Caki2 (cell line): ENCODE results near the gene GPC5. TPM values are rescaled to one million over a fixed set of nuclear protein-coding genes. Genes with fewer than 3 reads are reported as not detected.
A peak's percentile ranks its signal among the peaks of the same experiment; 100 is the strongest.

Experiments
- DNase-seq: peaks from one replicate; pipeline ENCODE4 v3.0.0-alpha.2; 2015; ENCODE audit warnings: low read depth
- in situ Hi-C: cut with HindIII; loops from 2 replicates; pipeline ENCODE4 v1.10.0; 2016; ENCODE audit warnings: low sequenced_read_pairs, low pct_unique_long_range_greater_than_20kb, mixed read lengths
- total RNA-seq: library from RNA; depleted of rRNA; stranded (reverse); fragments of >200 nt; shearing (Covaris generic); gene quantifications from 2 replicates; pipeline ENCODE4 v1.2.3, GENCODE V29; 2014; ENCODE audit warnings: low replicate concordance

GPC5 gene
- total RNA-seq, 1 experiment from 2014 or later, result not detected

DNA sequence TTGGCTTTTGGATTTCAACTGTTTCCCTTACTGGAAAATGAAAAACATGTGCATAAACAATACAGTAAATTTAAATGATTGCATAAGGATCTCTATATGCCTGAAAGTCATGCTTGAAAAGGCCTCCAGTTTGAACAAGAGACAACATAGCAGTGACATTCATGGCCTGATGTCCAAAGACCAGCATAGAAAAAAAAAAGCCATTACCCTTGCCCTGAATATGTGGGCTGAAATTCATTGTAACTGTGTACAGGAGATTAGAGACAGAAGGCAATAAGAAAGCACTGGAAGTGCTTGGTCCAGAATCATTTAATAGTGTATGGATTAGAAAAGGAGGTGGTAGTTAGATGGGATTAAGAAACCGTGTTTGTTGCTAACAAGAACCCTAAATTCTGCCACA, 35.5 kb upstream of the GPC5 start:
- in situ Hi-C loops, result no loop called here
- no peak for DNase-seq

GRCh38 chr13:91368101-91368500, 30.3 kb upstream of the GPC5 start:
- DNase-seq, result no peak
- in situ Hi-C loops, result no loop called here

DNA sequence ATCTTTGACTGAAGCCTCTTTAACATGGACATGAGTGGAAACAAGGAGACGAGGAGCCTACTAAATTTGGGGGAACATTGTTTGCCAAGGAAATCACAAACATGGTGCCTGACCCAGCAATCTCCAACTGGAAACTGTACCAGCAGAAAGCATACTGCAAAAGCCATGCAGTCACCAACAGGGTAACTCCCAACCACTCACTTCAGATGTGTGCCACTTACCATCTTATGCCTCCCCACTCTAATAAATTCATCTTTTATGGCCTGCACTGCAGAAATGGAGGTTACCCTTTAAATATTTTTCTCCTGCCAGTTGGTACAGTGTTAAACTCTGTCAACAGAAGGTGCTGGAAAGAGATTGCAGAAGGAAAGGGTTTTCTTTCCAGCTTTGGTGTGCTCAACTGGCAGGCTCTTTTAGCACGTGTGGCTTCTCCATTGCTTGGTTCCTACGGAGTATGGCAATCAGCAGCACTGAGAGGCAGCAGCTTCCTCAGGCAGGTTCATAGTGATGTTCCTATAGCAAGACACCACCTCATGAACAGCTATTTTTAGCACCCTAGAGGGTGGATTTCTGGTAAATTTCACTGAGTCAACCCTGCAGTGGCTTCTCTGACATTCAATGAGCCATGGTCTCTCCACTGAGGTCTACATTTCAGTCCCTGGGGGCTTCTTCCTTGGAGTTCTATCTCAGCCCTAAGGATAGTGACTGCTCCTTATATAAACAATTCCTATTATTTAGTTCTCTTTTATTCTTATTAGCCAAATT, 29.6 kb upstream of the GPC5 start:
- no peak for DNase-seq
- in situ Hi-C loops, result no loop called here

GRCh38 chr13:91369441-91369831, 29.0 kb upstream of the GPC5 start:
- no peak for DNase-seq
- in situ Hi-C loops, result no loop called here

DNA sequence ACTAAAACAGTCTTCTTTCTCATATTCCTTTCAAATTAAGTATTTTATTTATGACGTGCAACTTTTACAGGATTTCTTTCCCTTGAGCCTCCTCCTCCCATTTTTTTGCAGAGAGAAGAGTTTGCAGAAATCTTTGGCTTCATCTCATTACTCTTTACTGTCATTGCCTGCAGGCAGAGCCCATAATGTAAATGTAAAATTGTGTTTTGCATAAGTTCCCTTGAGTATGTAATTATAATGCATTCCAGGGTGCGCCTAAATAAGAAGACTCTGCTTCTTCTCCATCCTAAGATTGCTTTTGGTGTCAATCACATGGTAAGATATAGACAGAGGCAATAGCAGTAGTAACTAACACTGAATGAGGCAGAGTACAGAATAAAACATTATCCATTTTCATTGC, 27.9 kb upstream of the GPC5 start:
- in situ Hi-C loops, result no loop called here
- DNase-seq, result no peak

- no peak for DNase-seq
- in situ Hi-C loops, result no loop called here
These were observed 25.5 kb upstream of the GPC5 start for GRCh38 chr13:91372911-91373310.

GRCh38 chr13:91375116-91375729, 23.2 kb upstream of the GPC5 start:
- no peak for DNase-seq
- in situ Hi-C loops, result no loop called here

- DNase-seq, result no peak
- in situ Hi-C loops, result no loop called here
These were observed 17.1 kb upstream of the GPC5 start for GRCh38 chr13:91381371-91381770.

GRCh38 chr13:91383836-91384235, 14.6 kb upstream of the GPC5 start:
- in situ Hi-C loops, result no loop called here
- no peak for DNase-seq

- no peak for DNase-seq
- in situ Hi-C loops, result no loop called here
These were observed 13.5 kb upstream of the GPC5 start for GRCh38 chr13:91384896-91385295.

- in situ Hi-C loops, result no loop called here
- DNase-seq, result no peak
These were observed 9.2 kb upstream of the GPC5 start for GRCh38 chr13:91389186-91389585.

- no peak for DNase-seq
- in situ Hi-C loops, result no loop called here
These were observed 826 bp upstream of the GPC5 start for GRCh38 chr13:91397595-91397994.

GRCh38 chr13:91399189-91400062, 1.0 kb downstream of the GPC5 start:
- in situ Hi-C loops, result no loop called here
- no peak for DNase-seq

DNA sequence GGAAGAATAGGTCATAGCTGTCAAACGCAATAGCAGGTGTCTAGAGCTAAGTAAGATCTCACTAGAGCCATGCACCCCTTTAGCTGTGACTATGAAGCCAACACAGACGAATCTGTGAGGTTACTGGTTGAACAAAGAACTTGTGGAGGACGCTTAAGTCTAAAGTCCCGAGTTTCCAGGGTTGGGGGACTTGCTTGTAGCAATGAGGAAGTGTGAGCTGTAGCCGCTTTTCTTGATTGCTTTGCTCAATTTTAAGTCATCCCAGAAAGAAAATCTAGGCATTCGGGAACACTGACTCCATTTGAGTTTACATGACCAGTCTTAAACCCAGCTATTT, 1.6 kb downstream of the GPC5 start:
- DNase-seq, result no peak
- in situ Hi-C loops, result no loop called here

DNA sequence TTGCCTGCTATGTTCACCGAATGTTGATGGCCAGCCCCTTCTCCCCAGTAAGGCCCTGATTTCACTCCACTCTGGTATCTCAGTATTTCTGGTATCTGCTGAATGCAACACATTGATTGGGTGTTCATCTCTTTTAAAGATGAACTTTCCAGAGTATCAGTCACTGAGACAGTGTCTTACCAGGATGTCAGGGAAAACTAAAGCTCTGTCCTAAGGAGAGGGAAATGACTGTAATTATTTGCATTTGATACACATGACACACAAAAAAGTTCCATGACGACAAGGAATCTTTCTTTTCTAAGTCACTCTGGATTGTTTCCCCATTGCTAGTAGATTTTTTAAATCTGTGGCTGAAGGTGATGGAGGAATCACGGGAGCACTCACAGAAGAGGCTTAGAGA, 2.2 kb downstream of the GPC5 start:
- no peak for DNase-seq
- in situ Hi-C loops, result no loop called here

GRCh38 chr13:91401920-91402319, 3.5 kb downstream of the GPC5 start:
- DNase-seq, result no peak
- in situ Hi-C loops, result no loop called here

- in situ Hi-C loops, result no loop called here
- DNase-seq, result no peak
These were observed 6.8 kb downstream of the GPC5 start for GRCh38 chr13:91405240-91405639.

GRCh38 chr13:91406619-91407018, 8.2 kb downstream of the GPC5 start:
- in situ Hi-C loops, result no loop called here
- peak; percentile 5 for DNase-seq

DNA sequence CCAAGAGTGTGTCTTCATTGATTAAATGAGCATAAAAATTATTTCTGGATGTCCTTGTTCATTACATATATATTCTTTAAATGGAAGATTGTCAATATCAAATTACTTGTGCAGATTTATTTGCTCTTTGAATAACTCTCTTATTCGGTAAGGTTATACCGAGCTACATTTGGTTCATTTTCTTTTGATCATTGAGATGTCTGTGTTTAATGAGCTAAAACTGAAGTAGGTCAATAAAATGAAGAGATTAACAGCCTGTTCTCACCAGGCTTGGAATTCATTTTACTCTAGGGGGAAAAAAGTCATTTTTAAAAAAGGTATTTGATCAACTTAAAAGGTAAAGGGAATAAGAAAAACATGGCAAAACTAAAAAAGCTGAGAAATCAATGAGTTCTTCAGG, 10.6 kb downstream of the GPC5 start:
- DNase-seq, result no peak
- in situ Hi-C loops, result no loop called here
